Naive thymus-derived CD4-positive, alpha-beta T cell (primary cell): Measurements from ENCODE around the gene DLG4. TPM values are rescaled to one million over a fixed set of nuclear protein-coding genes. Genes with fewer than 3 reads are reported as not detected.

ENCODE experiments used
- ATAC-seq: fragments of 150-1000 bp; cut with Tn5 transposase; 2 replicates; pipeline ENCODE4 v1.10.0; 2021; ENCODE audit warnings: mild to moderate bottlenecking, moderate library complexity
- CTCF ChIA-PET: fragments of 350-600 bp; sonication (Branson Sonifier 250); formaldehyde crosslinking; loops from one replicate; lab custom pipeline; 2021; ENCODE audit warnings: antibody characterized with exemption; lab: Charles Lee
- POLR2A ChIA-PET: fragments of 350-600 bp; sonication (Branson Sonifier 250); formaldehyde crosslinking; loops from one replicate; lab custom pipeline; 2021; ENCODE audit warnings: antibody characterized with exemption, inconsistent platforms; lab: Charles Lee
- DNase-seq, 9 donors: peaks; one replicate each; pipeline versions ENCODE4 v3.0.0 to v3.0.0-alpha.2; 2020 to 2022; ENCODE audit warnings: mixed read lengths in 1 of 9
- H3K27ac ChIP-seq: one replicate; pipeline ENCODE4 v1.7.0; 2013; ENCODE audit warnings: mild to moderate bottlenecking, low read depth, low read length, moderate library complexity
- H3K27me3 ChIP-seq, 2 donors: one replicate each; pipeline ENCODE4 v1.7.0; 2013; ENCODE audit warnings: low read length in 2 of 2, mild to moderate bottlenecking in 2 of 2, moderate library complexity in 2 of 2; ENCODE audit not compliant: control insufficient read depth in 2 of 2, insufficient read depth in 2 of 2
- H3K36me3 ChIP-seq, 3 experiments: 1 replicate in 2 of 3; 2 replicates in 1 of 3; pipeline ENCODE4 v1.7.0; 2013; ENCODE audit warnings: low read length in 3 of 3, mild to moderate bottlenecking in 3 of 3, moderate library complexity in 1 of 3; ENCODE audit not compliant: insufficient read depth in 3 of 3, control insufficient read depth in 2 of 3
- H3K4me1 ChIP-seq, 2 donors: one replicate each; pipeline ENCODE4 v1.7.0; 2013; ENCODE audit warnings: low read length in 2 of 2, mild to moderate bottlenecking in 2 of 2, moderate library complexity in 1 of 2; ENCODE audit not compliant: control insufficient read depth in 2 of 2, insufficient read depth in 2 of 2
- H3K4me3 ChIP-seq: 2 replicates; pipeline ENCODE4 v1.7.0; 2013; ENCODE audit warnings: mild to moderate bottlenecking, low read length
- H3K9me3 ChIP-seq, 3 experiments: 1 replicate in 2 of 3; 2 replicates in 1 of 3; pipeline ENCODE4 v1.7.0; 2013; ENCODE audit warnings: low read length in 3 of 3; ENCODE audit not compliant: control insufficient read depth in 2 of 3
- H3K27ac Mint-ChIP-seq, 9 donors: one replicate each; pipeline ENCODE4 v1.8.0; 2020 to 2022; ENCODE audit warnings: mixed read lengths in 9 of 9, mild to moderate bottlenecking in 8 of 9, moderate library complexity in 5 of 9, inconsistent platforms in 2 of 9
- H3K27me3 Mint-ChIP-seq, 5 donors: one replicate each; pipeline ENCODE4 v1.8.0; 2021 to 2022; ENCODE audit warnings: mixed read lengths in 5 of 5, mild to moderate bottlenecking in 1 of 5
- H3K36me3 Mint-ChIP-seq, 5 donors: one replicate each; pipeline ENCODE4 v1.8.0; 2020 to 2022; ENCODE audit warnings: mixed read lengths in 5 of 5, mild to moderate bottlenecking in 3 of 5, inconsistent platforms in 1 of 5
- H3K4me1 Mint-ChIP-seq, 7 donors: one replicate each; pipeline ENCODE4 v1.8.0; 2020 to 2022; ENCODE audit warnings: mixed read lengths in 7 of 7, mild to moderate bottlenecking in 3 of 7, inconsistent platforms in 1 of 7
- H3K4me3 Mint-ChIP-seq, 10 donors: one replicate each; pipeline ENCODE4 v1.8.0; 2020 to 2022; ENCODE audit warnings: mild to moderate bottlenecking in 10 of 10, mixed read lengths in 10 of 10, moderate library complexity in 6 of 10, inconsistent platforms in 2 of 10
- H3K9me3 Mint-ChIP-seq, 11 donors: one replicate each; pipeline ENCODE4 v1.8.0; 2020 to 2022; ENCODE audit warnings: mixed read lengths in 11 of 11, mild to moderate bottlenecking in 4 of 11, inconsistent platforms in 1 of 11, moderate library complexity in 1 of 11
- intact Hi-C, 2 donors: fragments of 100-400 bp; cut with micrococcal nuclease; formaldehyde crosslinking; loops; one replicate each; pipeline ENCODE4 v1.15.1; 2023
- polyA plus RNA-seq, 2 donors: library from polyadenylated mRNA; unstranded; fragments of 300-500 nt; fragmentation: Illumina TruSeq; gene quantifications; one replicate each; pipeline ENCODE4 v1.2.3, GENCODE V29; 2021
- total RNA-seq, 6 experiments: library from RNA in 5 of 6; stranded (reverse) in 5 of 6; gene quantifications; 1 replicate in 5 of 6; 2 replicates in 1 of 6; pipeline ENCODE4 v1.2.3 and lab custom pipeline; 2021 to 2026

DLG4 gene
- total and polyA plus RNA-seq, 7 experiments from 2014 or later = 0.26 to 25.4 (median 11.4) TPM

DNA sequence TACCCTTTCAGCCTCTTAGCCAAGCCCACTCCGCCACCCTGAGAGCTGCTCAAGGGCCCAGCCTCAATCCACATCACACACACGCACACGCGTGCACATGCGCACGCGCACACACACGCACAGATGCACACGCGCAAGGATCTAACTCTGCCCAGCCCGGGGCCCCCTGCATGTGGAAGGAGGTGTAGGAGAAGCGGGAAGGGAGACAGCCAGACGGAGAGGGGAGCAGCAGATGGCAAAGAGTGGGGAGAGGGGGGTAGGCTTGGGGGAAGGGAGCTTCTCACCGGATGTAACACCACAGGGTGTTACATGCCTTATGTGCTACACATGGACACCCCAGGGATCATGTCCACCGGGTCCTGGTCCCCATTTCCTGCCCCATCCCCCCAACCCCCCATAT, 15.3 kb downstream of the DLG4 start:
- H3K4me3 ChIP-seq = peak overlapping the region; percentile 77
- CTCF ChIA-PET = no interaction called here
- peak overlapping the region; percentile 67 to 94 (median 85) for H3K4me3 Mint-ChIP-seq

DNA sequence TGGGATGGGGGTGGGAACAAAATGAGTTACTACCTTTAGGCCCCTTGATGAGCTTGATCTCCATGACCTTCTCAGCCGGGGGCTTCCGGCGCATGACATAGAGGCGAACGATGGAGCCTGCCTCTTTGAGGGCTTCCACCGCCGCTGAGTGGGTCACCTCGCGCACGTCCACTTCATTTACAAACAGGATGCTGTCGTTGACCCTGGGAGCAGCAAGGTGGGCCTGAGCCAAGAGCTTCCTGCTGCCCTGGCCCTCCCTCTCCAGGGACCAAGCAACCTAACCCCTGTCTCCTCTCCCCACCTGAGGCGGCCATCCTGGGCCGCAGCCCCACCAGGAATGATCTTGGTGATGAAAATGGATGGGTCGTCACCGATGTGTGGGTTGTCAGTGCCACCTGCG, 16.2 kb downstream of the DLG4 start:
- Mint-ChIP-seq H3K9me3 (peaks cover 0 to 2% (median 0%) of the 10 kb centered on the region in 11 donors), H3K27ac (peak overlapping the region; percentile 83 to 99 (median 94)), H3K27me3 (no peaks in the 10 kb centered on the region), H3K4me1 (peaks cover 27 to 39% (median 32%) of the 10 kb centered on the region in 7 donors), H3K36me3 (peaks cover 0 to 13% (median 8%) of the 10 kb centered on the region in 5 donors), H3K4me3 (peak overlapping the region in 9 of 10 donors; percentile 14 to 89 (median 60))
- H3K4me1 ChIP-seq = peaks cover 15 to 17% of the 10 kb centered on the region in 2 donors
- no peaks in the 10 kb centered on the region for H3K27me3 ChIP-seq
- H3K4me3 ChIP-seq = no peak overlapping the region
- no peak for DNase-seq
- peak overlapping the region; percentile 91 for H3K27ac ChIP-seq
- intact Hi-C loops = no loop called here
- CTCF ChIA-PET = no interaction called here
- POLR2A ChIA-PET = no interaction called here
- no peak for ATAC-seq
- H3K36me3 ChIP-seq = peaks cover 0 to 13% (median 8%) of the 10 kb centered on the region in 3 experiments
- no peaks in the 10 kb centered on the region for H3K9me3 ChIP-seq

More for the DNA sequence above, 15.3 kb downstream of the DLG4 start:
- intact Hi-C loops = loop anchor here in 1 of 2 donors (2.0 kb wide), 3 partner anchors 14 to 482 kb away; partner anchors contain the start of genes ACADVL, DLG4 and TP53
- H3K36me3 Mint-ChIP-seq = peaks cover 0 to 13% (median 8%) of the 10 kb centered on the region in 5 donors
- Histone ChIP-seq H3K4me1 (peaks cover 15 to 17% of the 10 kb centered on the region in 2 donors), H3K27ac (peak overlapping the region; percentile 91), H3K36me3 (peaks cover 0 to 13% (median 8%) of the 10 kb centered on the region in 3 experiments), H3K9me3 (no peaks in the 10 kb centered on the region), H3K27me3 (no peaks in the 10 kb centered on the region)
- H3K9me3 Mint-ChIP-seq = peaks cover 0 to 2% (median 0%) of the 10 kb centered on the region in 11 donors
- peaks cover 28 to 39% (median 32%) of the 10 kb centered on the region in 7 donors for H3K4me1 Mint-ChIP-seq
- H3K27ac Mint-ChIP-seq = peak overlapping the region; percentile 88 to 99 (median 95)
- POLR2A ChIA-PET = interaction anchor here (0.5 to 1.0 kb wide), 3 partner anchors 11 to 125 kb away, joined by 3 read pairs; partner anchors contain the start of genes NEURL4 and PHF23
- H3K27me3 Mint-ChIP-seq = no peaks in the 10 kb centered on the region
- DNase-seq (peak in 1 of 9 donors; percentile 51), ATAC-seq (peak; percentile 5)

DNA sequence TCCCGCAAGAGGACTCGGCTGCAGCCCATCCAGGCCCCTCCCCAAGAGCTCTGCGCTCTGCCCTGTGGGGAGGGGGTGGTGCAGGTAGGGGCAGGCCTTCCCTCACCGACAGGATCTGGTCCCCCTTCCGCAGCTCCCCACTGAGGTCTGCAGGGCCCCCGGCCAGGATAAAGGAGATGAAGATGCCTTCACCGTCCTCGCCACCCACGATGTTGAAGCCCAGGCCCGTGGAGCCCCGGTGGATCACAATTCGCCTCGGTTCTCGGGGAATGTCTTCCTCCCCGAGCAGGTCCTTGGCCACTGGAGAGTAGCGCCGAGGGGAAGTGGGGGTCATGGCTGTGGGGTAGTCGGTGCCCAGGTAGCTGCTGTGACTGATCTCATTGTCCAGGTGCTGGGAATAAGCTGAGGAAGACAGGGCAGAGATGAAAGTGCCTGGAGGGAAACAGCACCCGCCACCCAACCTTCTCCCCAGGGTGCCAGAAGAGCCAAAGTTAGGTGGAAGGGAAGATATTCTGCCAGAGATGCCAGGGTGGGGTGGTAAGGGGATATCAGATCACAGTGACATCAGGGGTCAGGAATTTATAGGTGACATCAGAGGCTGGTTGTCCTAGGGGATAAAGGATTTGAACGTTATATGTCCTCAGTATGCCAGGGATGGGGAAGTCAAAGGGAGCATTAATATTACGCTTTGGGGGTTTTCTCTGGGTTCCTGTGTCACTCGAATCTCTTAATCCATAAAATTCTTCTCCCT, 22.8 kb downstream of the DLG4 start:
- no peak overlapping the region for H3K4me3 Mint-ChIP-seq
- intact Hi-C loops = no loop called here
- H3K9me3 Mint-ChIP-seq = peaks cover 0 to 2% (median 0%) of the 10 kb centered on the region in 11 donors
- peaks cover 0 to 3% (median 0%) of the 10 kb centered on the region in 7 donors for H3K4me1 Mint-ChIP-seq
- H3K4me1 ChIP-seq = no peaks in the 10 kb centered on the region
- no peak overlapping the region for H3K27ac Mint-ChIP-seq
- no peak for DNase-seq
- ChIA-PET POLR2A (no interaction called here), CTCF (no interaction called here)
- peaks cover 0 to 34% (median 0%) of the 10 kb centered on the region in 3 experiments for H3K36me3 ChIP-seq
- no peak for ATAC-seq
- no peak overlapping the region for H3K27ac ChIP-seq
- H3K27me3 ChIP-seq = no peaks in the 10 kb centered on the region
- H3K9me3 ChIP-seq = no peaks in the 10 kb centered on the region
- H3K27me3 Mint-ChIP-seq = no peaks in the 10 kb centered on the region
- no peak overlapping the region for H3K4me3 ChIP-seq
- H3K36me3 Mint-ChIP-seq = peaks cover 0 to 19% (median 6%) of the 10 kb centered on the region in 5 donors

DNA sequence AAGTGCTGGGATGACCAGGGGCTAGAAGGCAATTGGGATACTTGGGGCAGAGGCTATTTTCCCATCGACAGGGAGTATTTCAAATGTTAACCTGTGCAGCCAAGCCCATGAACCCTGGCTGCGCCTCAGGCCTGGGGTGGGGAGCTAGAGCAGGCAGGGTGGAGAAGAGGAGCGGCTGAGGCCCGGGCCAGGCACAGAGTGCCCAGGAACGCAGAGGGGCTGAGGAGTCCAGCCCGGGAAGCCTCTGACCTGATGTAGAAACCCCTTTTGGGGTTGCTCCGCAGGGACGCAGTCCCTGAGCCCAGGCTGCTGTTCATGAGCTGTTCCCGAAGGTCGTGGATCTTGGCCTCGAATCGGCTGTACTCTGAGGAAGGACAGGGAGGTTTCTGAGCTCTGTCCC, 23.7 kb downstream of the DLG4 start:
- H3K27me3 ChIP-seq = no peaks in the 10 kb centered on the region
- H3K27ac Mint-ChIP-seq = no peak overlapping the region
- H3K9me3 ChIP-seq = no peaks in the 10 kb centered on the region
- H3K36me3 ChIP-seq = peaks cover 0 to 34% (median 0%) of the 10 kb centered on the region in 3 experiments
- peaks cover 0 to 3% (median 0%) of the 10 kb centered on the region in 7 donors for H3K4me1 Mint-ChIP-seq
- H3K4me3 ChIP-seq = no peak overlapping the region
- DNase-seq (no peak), ATAC-seq (no peak)
- H3K4me3 Mint-ChIP-seq = no peak overlapping the region
- peaks cover 0 to 16% (median 4%) of the 10 kb centered on the region in 5 donors for H3K36me3 Mint-ChIP-seq
- no peaks in the 10 kb centered on the region for H3K4me1 ChIP-seq
- POLR2A ChIA-PET = no interaction called here
- CTCF ChIA-PET = no interaction called here
- no peak overlapping the region for H3K27ac ChIP-seq
- peaks cover 0 to 2% (median 0%) of the 10 kb centered on the region in 11 donors for H3K9me3 Mint-ChIP-seq
- intact Hi-C loops = no loop called here
- H3K27me3 Mint-ChIP-seq = no peaks in the 10 kb centered on the region

DNA sequence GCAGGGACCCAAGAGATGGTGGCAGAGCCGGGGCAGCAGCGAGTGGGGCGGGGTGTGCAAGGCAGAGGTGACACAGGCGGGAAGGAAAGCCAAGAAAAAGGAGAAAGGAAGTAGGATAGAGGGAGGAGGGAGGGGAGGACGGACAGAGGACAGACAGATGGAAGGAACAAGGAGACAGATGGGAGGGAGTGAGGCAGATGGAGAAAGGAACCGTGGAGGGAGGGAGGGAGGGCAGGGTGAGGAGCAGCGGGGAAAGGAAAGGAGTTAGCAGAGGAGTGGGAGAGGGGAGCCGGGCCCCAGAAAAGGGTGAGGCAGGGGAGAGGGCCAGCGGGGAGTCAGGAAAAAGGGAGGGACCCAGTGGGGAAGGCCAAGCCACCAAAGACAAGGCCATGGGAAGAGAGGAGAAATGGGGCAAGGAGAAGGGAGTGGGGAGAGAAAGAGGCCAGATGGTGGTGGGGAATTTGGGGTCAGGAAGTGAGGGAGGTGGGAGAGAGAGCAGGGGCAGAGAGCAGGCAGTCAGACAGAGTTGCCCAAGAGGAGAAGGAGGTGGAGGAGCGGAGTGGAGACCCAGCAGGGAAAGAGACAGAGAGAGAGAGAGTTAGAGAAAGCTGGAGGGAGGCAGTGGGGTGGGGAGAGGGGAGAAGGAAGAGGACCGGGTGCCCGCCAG, 27.2 kb downstream of the DLG4 start:
- no peaks in the 10 kb centered on the region for H3K4me1 ChIP-seq
- ChIA-PET POLR2A (no interaction called here), CTCF (no interaction called here)
- DNase-seq = no peak
- no peaks in the 10 kb centered on the region for H3K27me3 ChIP-seq
- H3K4me3 ChIP-seq = no peak overlapping the region
- H3K27me3 Mint-ChIP-seq = no peaks in the 10 kb centered on the region
- peaks cover 0 to 2% (median 0%) of the 10 kb centered on the region in 11 donors for H3K9me3 Mint-ChIP-seq
- no peaks in the 10 kb centered on the region for H3K9me3 ChIP-seq
- peaks cover 0 to 16% (median 4%) of the 10 kb centered on the region in 5 donors for H3K36me3 Mint-ChIP-seq
- ATAC-seq = no peak
- intact Hi-C loops = no loop called here
- H3K27ac ChIP-seq = no peak overlapping the region
- H3K27ac Mint-ChIP-seq = no peak overlapping the region
- peaks cover 0 to 3% (median 0%) of the 10 kb centered on the region in 7 donors for H3K4me1 Mint-ChIP-seq
- H3K4me3 Mint-ChIP-seq = no peak overlapping the region
- H3K36me3 ChIP-seq = peaks cover 0 to 41% (median 0%) of the 10 kb centered on the region in 3 experiments

DNA sequence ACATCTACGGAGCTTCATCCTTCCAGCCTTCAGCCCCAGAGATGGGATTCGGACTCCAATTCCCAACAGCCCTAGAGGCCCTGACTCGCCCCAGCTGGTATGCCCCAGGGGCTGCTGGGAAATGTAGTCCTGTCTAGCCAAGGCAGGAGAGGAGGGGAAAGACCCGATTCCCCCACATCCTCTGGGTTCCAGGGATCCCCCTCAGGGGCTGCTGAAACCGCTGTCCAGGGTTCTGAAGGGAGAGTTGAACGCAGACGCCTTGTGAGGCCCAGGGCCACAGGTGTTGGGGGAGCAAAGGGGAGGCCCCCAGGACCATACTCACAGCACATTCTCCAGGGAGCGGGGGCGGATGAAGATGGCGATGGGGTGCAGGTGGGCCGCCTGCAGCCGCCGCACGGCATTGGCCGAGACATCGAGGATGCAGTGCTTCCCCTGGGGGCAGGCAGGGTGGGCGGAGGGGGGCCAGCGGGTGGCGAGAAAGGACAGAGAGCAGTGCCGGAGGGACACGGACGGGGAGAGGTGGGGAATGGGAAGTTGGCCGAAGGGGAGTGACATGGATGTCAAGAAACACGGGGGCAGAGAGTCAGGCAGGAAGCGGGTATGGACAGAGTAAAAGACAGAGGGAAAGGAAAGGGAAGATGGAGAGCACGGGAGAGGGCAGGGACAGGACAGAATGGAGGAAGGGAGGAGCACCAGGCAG, 27.9 kb downstream of the DLG4 start:
- H3K27ac Mint-ChIP-seq = peak overlapping the region in 2 of 9 donors; percentile 28 to 55
- peaks cover 0 to 16% (median 4%) of the 10 kb centered on the region in 5 donors for H3K36me3 Mint-ChIP-seq
- Histone ChIP-seq H3K27ac (no peak overlapping the region), H3K4me3 (no peak overlapping the region), H3K4me1 (no peaks in the 10 kb centered on the region), H3K9me3 (no peaks in the 10 kb centered on the region), H3K36me3 (peaks cover 0 to 36% (median 0%) of the 10 kb centered on the region in 3 experiments), H3K27me3 (no peaks in the 10 kb centered on the region)
- H3K27me3 Mint-ChIP-seq = no peaks in the 10 kb centered on the region
- ATAC-seq (peak; percentile 45), DNase-seq (peak in 2 of 9 donors; percentile 19 to 22)
- intact Hi-C loops = no loop called here
- H3K9me3 Mint-ChIP-seq = peaks cover 0 to 2% (median 0%) of the 10 kb centered on the region in 11 donors
- CTCF ChIA-PET = no interaction called here
- peaks cover 0 to 3% (median under 1%) of the 10 kb centered on the region in 7 donors for H3K4me1 Mint-ChIP-seq
- POLR2A ChIA-PET = no interaction called here
- no peak overlapping the region for H3K4me3 Mint-ChIP-seq
